MCF 10A (cell line): Measurements from ENCODE around the gene PCDHA11. TPM values are rescaled to one million over a fixed set of nuclear protein-coding genes. Genes with fewer than 3 reads are reported as not detected.
"Not testable (repeated sequence)": the region's sequence is repeated elsewhere in the genome, so short reads cannot be mapped to it uniquely, and the experiment has no call there.

Experiments used
- BruUV-seq: library from RNA; stranded (reverse); fragments of 400-500 nt; replicated peaks from 2 replicates; lab custom pipeline; 2021; lab: Mats Ljungman, UMichigan
- CTCF ChIA-PET: fragments of 300-600 bp; sonication (Branson Sonifier 250); formaldehyde crosslinking; extraction: SDS; loops from one replicate; lab custom pipeline; 2021; ENCODE audit warnings: antibody characterized with exemption, inconsistent platforms; lab: Yijun Ruan, JAX
- POLR2A ChIA-PET: fragments of 300-600, 350-650 bp; sonication (Branson Sonifier 250); formaldehyde crosslinking; extraction: SDS; loops from one replicate; lab custom pipeline; 2020; ENCODE audit warnings: antibody characterized with exemption, inconsistent platforms; lab: Yijun Ruan, JAX
- DNase-seq: peaks from one replicate; pipeline ENCODE4 v3.0.0-alpha.2; 2018; ENCODE audit not compliant: unreplicated experiment
- H3K27ac Mint-ChIP-seq: one replicate; pipeline ENCODE4 v1.8.0; 2022; ENCODE audit warnings: mild to moderate bottlenecking, low read depth, mixed read lengths; ENCODE audit not compliant: unreplicated experiment
- H3K27me3 Mint-ChIP-seq: one replicate; pipeline ENCODE4 v1.8.0; 2022; ENCODE audit warnings: mixed read lengths; ENCODE audit not compliant: insufficient read depth, unreplicated experiment
- H3K36me3 Mint-ChIP-seq: one replicate; pipeline ENCODE4 v1.8.0; 2022; ENCODE audit warnings: mild to moderate bottlenecking, moderate library complexity, mixed read lengths; ENCODE audit not compliant: insufficient read depth, unreplicated experiment
- H3K4me1 Mint-ChIP-seq: one replicate; pipeline ENCODE4 v1.8.0; 2022; ENCODE audit warnings: mixed read lengths; ENCODE audit not compliant: insufficient read depth, unreplicated experiment
- H3K4me3 Mint-ChIP-seq: one replicate; pipeline ENCODE4 v1.8.0; 2022; ENCODE audit warnings: mild to moderate bottlenecking, moderate library complexity, mixed read lengths; ENCODE audit not compliant: unreplicated experiment
- H3K9me3 Mint-ChIP-seq: one replicate; pipeline ENCODE4 v1.8.0; 2022; ENCODE audit warnings: mixed read lengths; ENCODE audit not compliant: unreplicated experiment
- intact Hi-C: fragments of 100-400 bp; cut with micrococcal nuclease; formaldehyde crosslinking; loops from 2 replicates; pipeline ENCODE4 v1.14.1; 2022
- total RNA-seq: library from RNA; stranded (reverse); gene quantifications from 2 replicates; pipeline ENCODE4 v1.2.3, GENCODE V29; 2022
- TF ChIP-seq, protein P1 (sequence below): fragments of 200-600 bp; IDR thresholded peaks from one replicate; pipeline ENCODE4 v1.8.0; 2022; ENCODE audit warnings: antibody characterized with exemption, mild to moderate bottlenecking; ENCODE audit not compliant: unreplicated experiment

PCDHA11 gene
- total RNA-seq, 1 experiment from 2014 or later, result 0.49 TPM

GRCh38 chr5:140840978-140841962 is 27.5 kb upstream of the PCDHA11 start, which contains the start of gene PCDHA8:
Gene PCDHA8, plus strand, starts transcription at chr5:140841187. Its CDS starts 135 bp downstream, at chr5:140841322.
- Mint-ChIP-seq H3K9me3 (peaks cover 21% of the 10 kb centered on the region), H3K27me3 (no peaks in the 10 kb centered on the region), H3K27ac (no peak within 1 kb of the TSS), H3K36me3 (no peaks in the 10 kb centered on the region), H3K4me1 (no peaks in the 10 kb centered on the region), H3K4me3 (no peak within 1 kb of the TSS)
- TF ChIP-seq, protein P1, sequence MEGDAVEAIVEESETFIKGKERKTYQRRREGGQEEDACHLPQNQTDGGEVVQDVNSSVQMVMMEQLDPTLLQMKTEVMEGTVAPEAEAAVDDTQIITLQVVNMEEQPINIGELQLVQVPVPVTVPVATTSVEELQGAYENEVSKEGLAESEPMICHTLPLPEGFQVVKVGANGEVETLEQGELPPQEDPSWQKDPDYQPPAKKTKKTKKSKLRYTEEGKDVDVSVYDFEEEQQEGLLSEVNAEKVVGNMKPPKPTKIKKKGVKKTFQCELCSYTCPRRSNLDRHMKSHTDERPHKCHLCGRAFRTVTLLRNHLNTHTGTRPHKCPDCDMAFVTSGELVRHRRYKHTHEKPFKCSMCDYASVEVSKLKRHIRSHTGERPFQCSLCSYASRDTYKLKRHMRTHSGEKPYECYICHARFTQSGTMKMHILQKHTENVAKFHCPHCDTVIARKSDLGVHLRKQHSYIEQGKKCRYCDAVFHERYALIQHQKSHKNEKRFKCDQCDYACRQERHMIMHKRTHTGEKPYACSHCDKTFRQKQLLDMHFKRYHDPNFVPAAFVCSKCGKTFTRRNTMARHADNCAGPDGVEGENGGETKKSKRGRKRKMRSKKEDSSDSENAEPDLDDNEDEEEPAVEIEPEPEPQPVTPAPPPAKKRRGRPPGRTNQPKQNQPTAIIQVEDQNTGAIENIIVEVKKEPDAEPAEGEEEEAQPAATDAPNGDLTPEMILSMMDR, result peak; percentile 20
- peak; percentile 24 for DNase-seq
- ChIA-PET POLR2A (interaction anchor here (0.6 to 1.1 kb wide), 2 partner anchors 21 to 301 kb away, joined by 3 to 4 read pairs; no protein-coding TSS in a partner anchor), CTCF (interaction anchor here (0.6 to 2.8 kb wide), 5 partner anchors 12 to 474 kb away, joined by 3 to 8 read pairs (median 3); no protein-coding TSS in a partner anchor)
- no TSS peak for BruUV-seq
- intact Hi-C loops, result no loop called here

GRCh38 chr5:140842798-140843733 is 25.7 kb upstream of the PCDHA11 start:
- Mint-ChIP-seq H3K27ac (no peak overlapping the region), H3K27me3 (no peaks in the 10 kb centered on the region), H3K9me3 (peaks cover 13% of the 10 kb centered on the region), H3K4me1 (no peaks in the 10 kb centered on the region), H3K4me3 (no peak overlapping the region), H3K36me3 (no peaks in the 10 kb centered on the region)
- TF ChIP-seq, protein P1, result no peak
- BruUV-seq, result no TSS peak
- POLR2A ChIA-PET, result no interaction called here
- intact Hi-C loops, result no loop called here
- DNase-seq, result no peak
- CTCF ChIA-PET, result interaction anchor here (2.8 kb wide), 1 partner anchor 197 kb away, joined by 8 read pairs; no protein-coding TSS in a partner anchor

GRCh38 chr5:140848139-140849102 is 20.3 kb upstream of the PCDHA11 start, which contains the start of gene PCDHA9:
Gene PCDHA9, plus strand, starts transcription at chr5:140848382. Its CDS starts 114 bp downstream, at chr5:140848496.
- H3K27me3 Mint-ChIP-seq, H3K4me1 Mint-ChIP-seq, H3K4me3 Mint-ChIP-seq, H3K27ac Mint-ChIP-seq, POLR2A ChIA-PET, H3K9me3 Mint-ChIP-seq, BruUV-seq, H3K36me3 Mint-ChIP-seq: not testable (repeated sequence)
- intact Hi-C loops, result loop anchor here (1.0 kb wide), 1 partner anchor 193 kb away; no protein-coding TSS in a partner anchor
- peak; percentile 11 for DNase-seq
- CTCF ChIA-PET, result interaction anchor here (0.5 to 0.6 kb wide), 2 partner anchors 65 to 174 kb away, joined by 3 to 6 read pairs; no protein-coding TSS in a partner anchor
- TF ChIP-seq, protein P1, result peak; percentile 24

- H3K4me3 Mint-ChIP-seq, H3K27ac Mint-ChIP-seq, H3K27me3 Mint-ChIP-seq, H3K4me1 Mint-ChIP-seq, BruUV-seq, H3K9me3 Mint-ChIP-seq, intact Hi-C loops, POLR2A ChIA-PET, H3K36me3 Mint-ChIP-seq, DNase-seq: not testable (repeated sequence)
- CTCF ChIA-PET, result interaction anchor here (0.6 to 0.7 kb wide), 2 partner anchors 44 to 160 kb away, joined by 3 read pairs; no protein-coding TSS in a partner anchor
Observed at GRCh38 chr5:140849831-140850634, 18.7 kb upstream of the PCDHA11 start.
